NCI-H82 (cell line): ENCODE measurements around the gene CLSTN2.

Experiments
- DNase-seq: peaks from one replicate; lab custom pipeline; 2025; lab: John Stamatoyannopoulos, UW

The CLSTN2 gene

DNA sequence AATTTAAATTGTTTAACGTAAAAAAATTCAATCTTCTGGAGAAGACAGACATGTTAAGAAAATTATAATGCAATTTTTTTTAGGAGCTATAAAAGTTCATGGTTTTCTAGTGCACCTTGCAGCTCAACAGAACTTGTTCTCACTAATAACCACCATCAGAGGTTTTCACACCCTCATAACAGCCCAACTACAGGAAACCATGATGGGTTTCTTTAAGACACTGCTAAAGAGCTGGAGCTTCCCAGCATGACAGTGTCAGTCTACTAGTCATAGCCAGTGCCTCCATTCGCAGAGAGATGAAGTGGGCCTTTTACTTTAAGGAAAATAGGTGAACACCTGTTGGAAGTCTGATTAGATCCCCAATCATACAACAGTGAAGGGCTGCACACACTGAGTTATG, 518.8 kb downstream of the CLSTN2 start:
- DNase-seq, result no peak

DNA sequence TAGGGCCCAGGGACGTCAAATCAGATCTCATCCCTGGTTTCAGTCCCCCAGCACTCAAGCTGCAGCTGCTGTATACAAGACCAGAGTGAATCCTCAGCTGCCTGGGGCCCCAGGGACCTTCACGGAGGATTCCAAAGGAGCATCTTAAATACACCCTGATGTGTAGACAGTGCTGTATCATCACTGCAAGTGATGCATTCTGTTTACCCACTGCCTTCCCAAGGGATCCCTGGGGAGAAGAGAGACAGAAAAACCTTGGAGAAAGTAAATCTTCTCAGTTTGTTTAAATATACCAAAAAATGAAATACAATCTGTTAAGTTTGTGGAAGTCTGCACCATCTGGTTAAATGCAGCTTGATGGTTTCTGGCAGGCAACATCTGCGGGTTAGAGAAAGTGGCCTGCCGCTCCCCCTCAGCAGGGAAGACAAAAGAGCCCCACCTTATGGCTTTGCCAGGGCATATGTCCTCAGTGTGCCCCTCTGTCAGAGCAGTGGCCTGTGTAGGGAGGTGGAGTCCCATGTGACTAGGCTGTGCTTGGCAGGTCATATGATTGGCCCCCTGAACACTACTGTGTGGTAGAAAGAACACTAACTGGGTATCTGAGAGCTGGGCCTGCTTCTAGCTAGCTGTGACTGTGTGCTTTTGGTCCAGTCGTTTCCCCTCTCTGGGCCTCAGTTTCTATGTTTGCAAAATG, 520.7 kb downstream of the CLSTN2 start:
- no peak for DNase-seq

DNA sequence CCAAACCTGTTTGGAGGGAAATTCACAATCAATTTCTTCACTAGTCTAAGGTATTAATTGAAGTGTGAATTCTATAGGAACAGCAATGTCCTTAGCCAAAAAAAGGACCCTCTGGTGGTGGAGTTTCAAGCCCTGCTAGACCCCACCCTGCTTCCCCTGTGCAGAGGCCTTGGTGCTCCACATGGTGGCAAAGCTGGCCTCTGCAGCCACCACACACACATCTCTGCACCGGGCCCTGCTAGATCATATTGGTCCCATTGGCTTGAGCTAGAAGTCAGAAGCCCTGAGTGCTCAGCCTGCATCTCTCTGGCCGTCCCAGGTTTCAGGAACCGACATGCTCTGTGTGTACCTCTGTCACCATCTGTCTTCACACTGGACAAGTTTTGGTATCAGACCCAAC, 522.0 kb downstream of the CLSTN2 start:
- peak; percentile 18 for DNase-seq

DNA sequence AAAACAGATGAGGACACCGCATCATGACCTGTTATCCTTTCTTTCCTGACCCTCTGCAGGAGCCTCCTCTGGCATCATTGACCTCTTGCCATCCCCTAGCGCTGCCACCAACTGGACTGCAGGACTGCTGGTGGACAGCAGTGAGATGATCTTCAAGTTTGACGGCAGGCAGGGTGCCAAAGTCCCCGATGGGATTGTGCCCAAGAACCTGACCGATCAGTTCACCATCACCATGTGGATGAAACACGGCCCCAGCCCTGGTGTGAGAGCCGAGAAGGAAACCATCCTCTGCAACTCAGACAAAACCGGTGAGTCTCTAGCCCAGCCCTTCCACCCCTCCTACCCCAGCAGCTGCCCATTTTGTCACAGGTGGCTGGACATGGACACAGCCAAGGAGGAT, 524.5 kb downstream of the CLSTN2 start:
- DNase-seq, result no peak

DNA sequence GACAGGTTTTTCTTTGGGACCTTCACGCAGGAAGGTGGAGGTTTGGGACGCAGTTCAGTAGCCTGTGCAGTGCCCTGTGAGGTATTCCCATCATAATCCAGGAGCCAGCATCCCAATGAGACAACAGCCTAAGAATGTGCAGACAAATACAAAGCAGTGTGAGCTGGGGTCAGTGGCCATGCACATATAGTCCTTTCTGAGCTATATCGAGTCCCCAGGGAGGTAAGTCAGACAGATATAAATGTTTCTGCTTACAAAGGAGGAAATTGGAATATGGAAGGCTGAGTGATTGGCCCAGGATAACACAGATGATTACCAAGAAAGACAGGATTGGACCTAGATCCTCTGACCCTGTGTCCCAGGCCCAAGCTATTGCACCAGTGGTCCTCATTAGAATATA, 526.3 kb downstream of the CLSTN2 start:
- DNase-seq, result no peak

DNA sequence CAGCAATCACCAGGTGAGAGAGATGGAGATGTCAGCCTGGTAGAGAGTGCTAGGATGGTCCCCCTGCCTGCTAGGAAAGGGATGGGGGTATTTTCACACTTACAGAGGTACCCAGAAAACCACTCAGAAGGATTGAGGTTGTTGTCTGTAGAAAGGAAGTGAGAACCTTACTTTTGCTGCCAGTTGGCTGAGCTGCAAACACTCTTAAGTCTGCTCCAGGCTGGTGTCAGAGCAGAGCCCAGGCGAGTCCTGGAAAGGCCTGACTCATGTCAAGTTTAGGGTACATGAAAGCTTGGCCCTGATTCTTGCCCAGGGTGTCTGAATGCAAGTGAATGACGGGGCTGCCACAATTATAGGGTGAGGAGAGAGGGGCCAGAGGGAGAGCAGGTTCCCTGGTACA, 528.4 kb downstream of the CLSTN2 start:
- DNase-seq, result no peak

DNA sequence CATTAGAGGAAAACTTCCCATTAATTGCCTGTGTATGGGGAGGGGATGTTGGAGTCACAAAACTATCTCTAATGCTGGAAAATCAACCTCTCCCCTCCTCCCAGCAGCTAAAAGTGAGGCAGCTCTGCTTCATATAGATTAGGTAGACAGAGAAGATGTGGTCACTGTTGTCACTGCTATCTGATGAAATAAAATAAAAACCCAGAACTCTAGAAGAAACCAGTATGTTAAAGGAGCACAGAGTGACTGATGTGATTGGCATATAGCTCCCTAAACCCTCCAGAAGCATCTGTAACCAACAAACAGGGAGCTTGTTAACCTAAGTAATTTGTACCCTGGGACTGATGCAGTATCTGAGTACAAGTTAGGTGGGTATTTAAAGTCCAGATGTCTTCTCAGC, 531.0 kb downstream of the CLSTN2 start:
- no peak for DNase-seq

DNA sequence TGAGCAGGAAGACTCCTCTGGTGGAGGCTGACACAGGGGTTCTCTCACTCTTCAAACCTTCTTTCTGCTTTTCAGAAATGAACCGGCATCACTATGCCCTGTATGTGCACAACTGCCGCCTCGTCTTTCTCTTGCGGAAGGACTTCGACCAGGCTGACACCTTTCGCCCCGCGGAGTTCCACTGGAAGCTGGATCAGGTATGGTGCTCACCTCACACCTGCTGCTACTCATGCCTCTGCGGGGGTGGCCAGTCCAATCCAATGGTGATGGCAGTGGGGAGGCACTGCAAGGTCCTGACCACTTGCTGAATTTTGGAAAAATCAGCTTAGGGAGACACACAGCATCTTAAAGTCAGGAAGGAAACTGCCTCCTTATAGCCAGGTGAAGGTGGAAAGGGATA, 531.5 kb downstream of the CLSTN2 start:
- DNase-seq, result no peak

DNA sequence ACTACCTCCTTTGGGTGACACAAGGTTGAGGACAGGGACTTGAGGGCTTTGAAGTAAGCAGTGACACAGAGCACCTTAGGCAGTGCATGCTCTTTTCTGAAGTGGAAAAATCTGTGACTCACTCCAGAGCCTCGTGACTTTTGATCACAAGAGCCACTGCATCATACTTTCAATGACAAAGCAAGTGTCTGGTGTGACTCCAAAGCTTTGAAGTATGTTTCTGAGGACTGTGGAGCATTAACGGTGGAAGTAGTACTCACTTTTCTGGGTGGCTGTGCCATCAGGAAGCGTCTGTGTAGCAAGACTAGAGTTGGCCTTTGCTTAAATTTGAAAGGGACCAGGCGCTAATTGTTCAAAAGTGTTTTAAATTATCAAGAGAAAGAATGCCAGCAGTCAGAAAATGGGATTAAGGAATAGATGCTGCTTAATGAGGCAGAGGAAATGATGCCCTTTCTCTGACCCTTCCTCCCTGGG, 532.2 kb downstream of the CLSTN2 start:
- no peak for DNase-seq

DNA sequence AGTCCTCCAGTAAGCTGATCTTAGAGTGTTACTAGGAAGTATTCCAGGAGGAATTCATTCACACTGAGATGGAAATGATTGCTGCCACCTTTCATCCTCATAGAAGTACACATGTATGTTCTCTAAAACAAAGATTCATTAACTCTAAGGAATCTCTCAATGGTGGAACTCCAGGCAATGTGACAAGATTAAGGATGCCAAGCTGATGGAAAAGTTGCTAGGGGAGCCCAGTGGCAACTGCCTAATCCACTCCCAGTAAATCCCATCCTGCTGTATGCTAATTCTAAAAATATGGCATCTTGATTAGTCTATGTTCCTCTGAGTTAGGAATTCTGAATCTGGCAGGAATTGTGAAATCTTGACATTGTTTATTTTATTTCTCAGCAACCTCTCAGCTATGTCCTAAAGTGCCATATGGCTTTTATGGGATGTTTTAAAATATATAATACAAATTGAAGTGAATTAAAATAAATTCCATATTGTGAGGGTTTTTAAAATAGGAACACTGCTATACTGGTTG, 532.9 kb downstream of the CLSTN2 start:
- DNase-seq, result peak; percentile 73

DNA sequence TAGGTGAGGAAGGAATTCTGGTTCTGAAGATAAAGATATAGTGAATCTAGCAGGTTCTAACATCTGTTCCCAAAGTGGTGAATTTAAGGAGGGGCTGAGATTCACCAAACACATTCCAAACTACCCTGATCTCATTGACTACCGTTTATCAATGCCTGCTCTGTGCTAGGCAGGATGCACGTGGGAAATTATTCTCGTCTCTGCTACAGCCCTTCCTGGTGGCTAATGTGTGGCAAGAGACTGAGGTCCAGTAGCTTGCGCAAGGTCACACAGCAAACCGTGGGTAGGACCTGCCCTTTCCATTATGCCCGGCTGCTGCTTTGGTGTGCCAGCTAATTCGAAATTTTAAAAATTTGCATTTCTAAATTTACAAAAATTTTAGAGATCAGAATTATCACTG, 533.4 kb downstream of the CLSTN2 start:
- no peak for DNase-seq

DNA sequence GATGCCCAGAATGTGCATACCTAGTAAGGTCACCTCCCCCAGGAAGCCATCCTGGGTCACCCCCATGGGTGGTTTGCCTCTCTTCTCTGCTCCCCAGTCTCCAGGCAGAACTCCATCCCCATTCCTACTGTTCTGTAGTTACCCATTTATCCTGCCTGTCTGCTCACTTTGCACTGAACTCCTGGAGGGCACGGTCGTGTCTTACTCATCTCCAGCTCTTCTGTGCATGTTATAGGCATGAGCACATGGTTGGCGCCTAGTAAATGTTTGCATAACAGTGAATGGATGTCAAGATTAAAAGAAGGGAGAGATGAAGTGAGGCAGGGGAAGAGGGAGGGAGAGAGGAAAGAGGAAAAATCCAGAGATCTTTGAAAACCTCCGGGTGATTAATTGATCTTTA, 534.5 kb downstream of the CLSTN2 start:
- DNase-seq, result no peak

DNA sequence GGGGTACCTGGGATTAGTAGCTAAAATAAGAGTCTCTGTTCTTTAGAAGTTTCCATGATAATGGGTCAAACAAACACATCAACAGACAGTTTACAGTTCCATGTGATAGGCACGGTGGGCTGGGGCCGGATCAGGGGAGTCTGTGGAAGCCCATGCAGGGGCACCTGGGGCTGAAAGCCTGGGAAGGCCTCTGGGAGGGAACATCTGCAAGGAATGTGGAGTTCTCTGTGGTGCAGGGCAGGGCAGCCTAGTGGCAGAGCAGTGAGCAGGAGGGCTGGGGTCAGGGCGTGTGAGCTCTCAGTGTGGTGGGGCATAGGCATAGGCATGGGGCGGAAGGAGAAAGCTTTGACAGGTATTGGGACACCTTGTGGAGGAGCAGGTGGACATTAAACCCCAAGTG, 535.2 kb downstream of the CLSTN2 start:
- DNase-seq, result no peak

DNA sequence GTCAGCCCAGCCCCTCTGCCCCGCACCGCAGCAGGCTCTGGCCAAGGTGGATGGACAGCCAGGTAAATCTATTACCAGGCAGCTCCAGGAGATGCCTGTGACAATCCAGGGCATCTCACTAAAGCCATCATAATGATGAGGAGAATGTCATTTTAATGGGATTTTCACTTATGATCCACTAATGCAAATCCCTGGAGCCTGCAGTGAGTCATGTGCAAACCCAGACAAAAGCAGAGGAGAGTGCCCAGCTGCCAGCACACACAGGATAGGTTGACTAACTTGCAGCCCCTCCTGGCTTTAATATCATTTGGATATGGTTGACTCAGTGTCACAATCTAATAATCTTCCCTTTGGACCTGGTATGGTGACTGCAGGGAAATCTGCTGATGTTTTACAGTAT, 536.0 kb downstream of the CLSTN2 start:
- DNase-seq, result peak; percentile 93

DNA sequence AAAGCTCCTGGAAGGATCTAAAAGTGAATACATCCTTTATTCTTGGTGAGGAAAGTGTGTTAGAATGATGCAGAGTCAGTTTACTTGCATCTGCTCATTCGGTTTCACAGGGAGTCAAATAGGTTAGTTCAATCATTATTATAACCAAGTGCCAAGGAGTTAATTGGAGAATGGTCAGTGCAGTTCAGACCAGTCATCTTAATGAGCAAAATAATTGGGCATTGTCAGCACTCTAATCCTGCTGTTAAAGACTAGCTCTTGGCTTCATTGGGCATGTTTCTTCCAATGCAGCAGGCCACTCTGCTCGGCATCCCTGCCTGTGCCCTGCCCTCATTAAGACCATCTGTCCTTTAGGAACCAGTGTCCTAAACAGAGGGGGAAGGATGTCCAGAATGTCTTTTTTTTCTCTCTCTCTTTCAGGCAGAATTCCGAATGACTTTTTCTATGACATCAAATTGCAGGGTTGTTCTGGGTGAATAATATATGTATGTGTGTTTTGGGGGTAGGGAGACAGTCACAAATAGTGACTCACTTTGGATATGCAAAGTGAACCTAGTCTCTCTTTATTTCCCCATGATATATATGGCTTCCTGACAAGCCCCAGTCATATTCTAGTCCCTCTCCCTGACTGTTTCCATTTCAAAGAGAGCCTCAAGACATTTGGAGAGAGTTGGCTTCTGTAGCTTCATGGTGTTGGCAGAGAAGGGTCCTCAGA, 537.5 kb downstream of the CLSTN2 start:
- no peak for DNase-seq

DNA sequence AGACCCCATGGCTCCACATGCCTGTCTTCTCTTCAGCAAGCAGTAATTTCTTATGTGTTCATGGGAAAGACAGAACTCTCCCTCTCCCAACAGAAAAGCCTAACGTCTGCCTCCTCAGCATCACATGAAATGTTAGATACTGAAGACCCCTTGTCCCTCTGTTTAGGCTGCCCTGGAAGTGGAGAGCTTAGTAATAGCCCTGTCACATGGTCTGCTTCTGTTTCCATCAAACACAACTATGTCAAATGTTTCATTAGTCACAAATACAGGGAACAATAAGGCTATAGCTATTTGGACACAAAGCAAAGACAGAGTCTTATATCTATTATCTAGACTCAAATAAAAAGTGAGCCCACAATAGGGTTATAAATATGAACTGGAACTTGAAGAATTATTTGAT, 552.6 kb downstream of the CLSTN2 start:
- no peak for DNase-seq

DNA sequence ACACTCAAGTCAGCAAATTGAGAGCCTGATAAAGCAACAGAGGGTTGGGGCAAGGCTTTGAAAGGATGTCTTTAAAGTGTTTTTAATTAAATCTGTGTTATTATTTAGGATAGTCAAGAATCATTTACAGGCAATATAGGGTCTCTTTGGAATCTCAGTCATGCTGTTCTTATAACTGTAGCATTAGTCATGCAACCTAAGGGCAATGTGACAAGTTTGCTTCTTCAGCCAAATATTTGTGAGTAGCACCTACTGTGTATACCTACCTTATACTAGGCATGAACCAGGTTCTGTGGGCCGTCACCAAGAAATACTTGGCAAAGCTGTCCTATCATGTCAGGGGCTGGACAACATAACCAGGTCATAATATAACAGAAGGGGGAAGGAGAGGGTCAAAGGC, 558.3 kb downstream of the CLSTN2 start:
- no peak for DNase-seq

DNA sequence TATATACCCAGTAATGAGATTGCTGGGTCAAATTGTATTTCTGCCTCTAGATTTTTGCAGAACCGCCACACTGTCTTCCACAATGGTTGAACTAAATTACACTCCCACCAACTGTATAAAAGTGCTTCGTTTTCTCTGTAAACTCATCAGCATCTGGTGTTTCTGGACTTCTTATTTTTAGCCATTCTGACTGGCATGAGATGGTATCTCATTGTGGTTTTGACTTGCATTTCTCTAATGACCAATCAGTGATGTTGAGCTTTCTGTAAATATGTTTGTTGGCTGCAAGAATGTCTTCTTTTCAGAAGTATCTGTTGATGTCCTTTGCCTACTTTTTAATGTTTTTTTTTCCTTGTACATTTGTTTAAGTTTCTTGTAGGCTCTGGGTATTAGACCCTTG, 560.0 kb downstream of the CLSTN2 start:
- DNase-seq, result no peak

DNA sequence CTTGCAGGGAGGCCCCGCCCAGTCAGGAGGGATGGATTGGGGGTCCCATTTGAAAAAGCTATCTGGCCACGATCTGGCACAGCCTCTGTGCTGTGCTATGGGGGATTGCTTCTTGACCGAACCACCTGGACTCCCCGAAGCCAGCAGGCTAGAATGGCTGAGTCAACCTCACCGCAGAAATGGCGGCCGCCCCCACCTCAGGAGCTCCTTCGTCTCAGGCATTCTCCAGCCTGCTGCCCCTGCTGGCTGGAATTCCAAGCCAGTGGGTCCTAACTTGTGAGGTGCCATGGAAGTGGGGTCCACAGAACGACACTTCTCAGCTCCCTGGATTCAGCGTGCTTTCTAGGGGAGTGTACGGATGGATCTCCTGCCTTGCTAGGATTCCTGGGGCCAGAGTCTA, 562.3 kb downstream of the CLSTN2 start:
- no peak for DNase-seq

DNA sequence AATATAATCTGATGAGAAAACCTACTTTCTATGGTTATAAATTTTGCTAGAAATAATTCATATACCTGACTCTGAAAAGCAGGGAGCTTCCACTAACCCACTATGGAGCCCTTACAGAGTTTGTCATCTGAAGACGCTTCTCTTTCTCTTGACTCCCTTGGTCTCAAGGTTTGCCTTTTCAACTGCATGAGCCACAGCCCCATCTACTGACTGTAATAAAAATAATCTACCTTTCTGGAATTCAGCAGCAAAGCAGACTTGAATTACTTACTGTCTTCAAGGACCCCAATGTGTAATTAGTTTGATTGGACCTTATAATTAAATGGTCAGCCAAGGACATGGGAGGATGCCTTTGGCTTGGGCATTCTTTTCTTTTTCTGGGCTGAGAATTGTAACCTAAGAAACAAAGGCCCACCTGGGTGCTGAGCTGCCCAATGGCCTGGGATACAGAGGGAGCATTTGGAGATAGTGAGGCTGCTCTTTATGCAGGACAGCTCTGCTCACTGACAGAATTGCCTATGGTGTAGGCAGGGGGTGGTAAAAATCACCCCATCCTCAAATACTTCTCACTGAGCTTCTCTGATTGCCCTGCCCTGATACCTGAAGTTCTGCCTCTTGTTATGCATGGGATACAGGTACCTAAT, 564.3 kb downstream of the CLSTN2 start:
- DNase-seq, result peak; percentile 68

DNA sequence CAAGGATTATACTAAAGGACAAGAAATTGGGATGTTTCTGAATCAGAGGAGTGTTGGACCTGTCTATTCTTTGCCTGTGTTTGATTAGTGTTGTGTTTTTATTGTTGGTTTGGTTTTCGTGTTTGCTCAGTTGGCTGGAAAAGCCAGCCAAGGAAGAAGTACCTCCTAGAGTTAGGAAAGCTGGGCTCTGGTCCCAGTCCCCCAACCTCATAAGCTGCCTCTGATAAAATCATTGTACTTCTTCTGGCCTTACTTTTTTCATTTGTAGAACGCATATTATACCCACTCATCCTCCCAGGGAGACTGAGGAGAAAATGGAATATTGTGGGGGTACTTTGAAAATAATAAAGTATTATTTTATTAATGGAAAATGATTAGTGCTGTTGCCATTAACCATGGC, 565.5 kb downstream of the CLSTN2 start:
- no peak for DNase-seq

DNA sequence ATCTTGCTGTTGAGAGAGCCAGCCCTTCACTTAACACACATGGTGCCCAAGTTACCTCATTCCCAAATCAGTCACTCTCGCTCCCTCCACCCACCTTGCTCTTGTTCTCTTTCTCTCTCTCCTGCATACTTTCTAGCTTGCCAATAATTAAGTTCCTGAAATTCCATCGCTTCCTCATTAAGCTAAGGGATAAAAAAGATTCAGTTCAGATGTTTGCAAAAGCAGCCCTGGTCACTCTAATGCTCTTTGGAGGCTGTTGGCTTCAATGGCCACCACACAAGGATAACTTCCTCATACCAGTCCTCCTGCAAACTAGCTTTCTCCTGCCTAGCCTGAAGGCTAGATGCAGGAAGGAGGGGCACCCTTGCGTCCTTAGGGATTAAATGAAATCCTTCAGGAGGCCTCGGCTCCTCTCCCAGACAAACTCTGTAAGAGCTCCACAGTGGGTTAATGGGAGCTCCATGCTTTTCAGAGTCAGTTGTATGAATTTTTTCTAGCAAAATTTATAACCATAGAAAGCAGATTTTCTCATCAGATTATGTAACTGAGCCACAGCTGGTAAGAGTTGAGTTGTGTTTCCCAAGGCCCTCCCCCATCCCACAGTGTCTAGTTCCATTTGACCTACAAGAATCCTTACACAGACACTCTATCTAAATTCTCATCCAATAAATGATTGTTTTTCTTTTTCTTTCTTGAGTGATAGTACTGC, 566.2 kb downstream of the CLSTN2 start:
- peak; percentile 55 for DNase-seq
